Measurements from ENCODE around the gene TBC1D13.

GRCh38 chr9:128782669-128783068, 4.4 kb upstream of the TBC1D13 start:
- TF ChIP-seq, protein P1, sequence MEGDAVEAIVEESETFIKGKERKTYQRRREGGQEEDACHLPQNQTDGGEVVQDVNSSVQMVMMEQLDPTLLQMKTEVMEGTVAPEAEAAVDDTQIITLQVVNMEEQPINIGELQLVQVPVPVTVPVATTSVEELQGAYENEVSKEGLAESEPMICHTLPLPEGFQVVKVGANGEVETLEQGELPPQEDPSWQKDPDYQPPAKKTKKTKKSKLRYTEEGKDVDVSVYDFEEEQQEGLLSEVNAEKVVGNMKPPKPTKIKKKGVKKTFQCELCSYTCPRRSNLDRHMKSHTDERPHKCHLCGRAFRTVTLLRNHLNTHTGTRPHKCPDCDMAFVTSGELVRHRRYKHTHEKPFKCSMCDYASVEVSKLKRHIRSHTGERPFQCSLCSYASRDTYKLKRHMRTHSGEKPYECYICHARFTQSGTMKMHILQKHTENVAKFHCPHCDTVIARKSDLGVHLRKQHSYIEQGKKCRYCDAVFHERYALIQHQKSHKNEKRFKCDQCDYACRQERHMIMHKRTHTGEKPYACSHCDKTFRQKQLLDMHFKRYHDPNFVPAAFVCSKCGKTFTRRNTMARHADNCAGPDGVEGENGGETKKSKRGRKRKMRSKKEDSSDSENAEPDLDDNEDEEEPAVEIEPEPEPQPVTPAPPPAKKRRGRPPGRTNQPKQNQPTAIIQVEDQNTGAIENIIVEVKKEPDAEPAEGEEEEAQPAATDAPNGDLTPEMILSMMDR (conservative IDR thresholded peaks at IDR 0.05; ENCODE audit: low read depth, low read length), result no peak
- no peak for TF ChIP-seq POLR2A (IDR thresholded peaks at IDR 0.05; ENCODE audit: low read depth, low read length)
- TF ChIP-seq CHD1 (IDR thresholded peaks at IDR 0.05; ENCODE audit: low read depth, low read length), result no peak
- TF ChIP-seq RAD21 (IDR thresholded peaks at IDR 0.05; ENCODE audit: low read length), result no peak
- no peak for TF ChIP-seq RCOR1 (IDR thresholded peaks at IDR 0.05; ENCODE audit: insufficient replicate concordance, low read length)

Measured in IMR-90 (cell line).